A673 (cell line): ENCODE measurements around the gene AQP12B. TPM values are rescaled to one million over a fixed set of nuclear protein-coding genes. Genes with fewer than 3 reads are reported as not detected.

Source experiments
- BruUV-seq: library from RNA; stranded (reverse); fragments of 400-500 nt; replicated peaks from 2 replicates; lab custom pipeline; 2021; lab: Mats Ljungman, UMichigan
- CTCF ChIA-PET: fragments of 300-600 bp; sonication (Branson Sonifier 250); formaldehyde crosslinking; loops from one replicate; lab custom pipeline; 2022; ENCODE audit warnings: antibody characterized with exemption; lab: Charles Lee
- POLR2A ChIA-PET: fragments of 300-600 bp; sonication (Branson Sonifier 250); formaldehyde crosslinking; loops from one replicate; lab custom pipeline; 2022; ENCODE audit warnings: antibody characterized with exemption; ENCODE audit not compliant: low non-redundant PET; lab: Charles Lee
- DNase-seq: peaks from one replicate; pipeline ENCODE4 v3.0.0-alpha.2; 2015; ENCODE audit warnings: low spot score
- H3K27ac ChIP-seq: fragments of 200-600 bp; sonication (generic); 2 replicates; pipeline ENCODE4 v1.5.1; 2016; ENCODE audit warnings: mixed run types, low read depth, mild to moderate bottlenecking, mixed read lengths, antibody characterized with exemption, low read length; ENCODE audit not compliant: poor library complexity, severe bottlenecking
- H3K27me3 ChIP-seq: fragments of 200-600 bp; sonication (generic); replicated peaks from 2 replicates; pipeline ENCODE4 v1.6.1; 2017; ENCODE audit warnings: mixed run types, low read depth, mild to moderate bottlenecking, mixed read lengths, antibody characterized with exemption, low read length; ENCODE audit not compliant: insufficient read depth, poor library complexity
- H3K36me3 ChIP-seq: fragments of 200-600 bp; sonication (generic); 2 replicates; pipeline ENCODE4 v1.6.1; 2016; ENCODE audit warnings: mixed run types, mild to moderate bottlenecking, mixed read lengths, antibody characterized with exemption, low read length; ENCODE audit not compliant: insufficient read depth, poor library complexity, severe bottlenecking
- H3K4me1 ChIP-seq: fragments of 200-600 bp; sonication (generic); 2 replicates; pipeline ENCODE4 v1.6.1; 2017; ENCODE audit warnings: mixed run types, mild to moderate bottlenecking, mixed read lengths, antibody characterized with exemption, low read length; ENCODE audit not compliant: insufficient read depth, poor library complexity, severe bottlenecking
- H3K4me3 ChIP-seq: fragments of 200-600 bp; sonication (generic); 2 replicates; pipeline ENCODE4 v1.5.1; 2016; ENCODE audit warnings: low read depth, mixed run types, mild to moderate bottlenecking, mixed read lengths, low read length; ENCODE audit not compliant: poor library complexity, severe bottlenecking
- H3K9me3 ChIP-seq: fragments of 200-600 bp; sonication (generic); 2 replicates; pipeline ENCODE4 v1.6.1; 2016; ENCODE audit warnings: mixed run types, low read depth, mild to moderate bottlenecking, mixed read lengths, antibody characterized with exemption, low read length; ENCODE audit not compliant: poor library complexity, severe bottlenecking
- EZH2 ChIP-seq: fragments of 200-600 bp; sonication (generic); IDR thresholded peaks from 2 replicates; pipeline ENCODE4 v1.6.1; 2017; ENCODE audit warnings: borderline replicate concordance, low read depth, mild to moderate bottlenecking, mixed read lengths, antibody characterized with exemption, low read length; ENCODE audit not compliant: poor library complexity, severe bottlenecking
- intact Hi-C: fragments of 100-400 bp; cut with micrococcal nuclease; formaldehyde crosslinking; loops from one replicate; pipeline ENCODE4 v1.10.0; 2022; ENCODE audit not compliant: unreplicated experiment
- total RNA-seq: library from RNA; stranded (reverse); gene quantifications from 2 replicates; pipeline ENCODE4 v1.2.3, GENCODE V29; 2021
- TF ChIP-seq, protein P1 (sequence below): fragments of 300-800, 200-600 bp; sonication (generic); conservative IDR thresholded peaks from 2 replicates; pipeline ENCODE4 v1.5.1; 2017; ENCODE audit warnings: low read depth, mild to moderate bottlenecking, antibody characterized with exemption, low read length, moderate library complexity, mixed read lengths

AQP12B gene
- total RNA-seq, 1 experiment from 2014 or later: not detected

DNA sequence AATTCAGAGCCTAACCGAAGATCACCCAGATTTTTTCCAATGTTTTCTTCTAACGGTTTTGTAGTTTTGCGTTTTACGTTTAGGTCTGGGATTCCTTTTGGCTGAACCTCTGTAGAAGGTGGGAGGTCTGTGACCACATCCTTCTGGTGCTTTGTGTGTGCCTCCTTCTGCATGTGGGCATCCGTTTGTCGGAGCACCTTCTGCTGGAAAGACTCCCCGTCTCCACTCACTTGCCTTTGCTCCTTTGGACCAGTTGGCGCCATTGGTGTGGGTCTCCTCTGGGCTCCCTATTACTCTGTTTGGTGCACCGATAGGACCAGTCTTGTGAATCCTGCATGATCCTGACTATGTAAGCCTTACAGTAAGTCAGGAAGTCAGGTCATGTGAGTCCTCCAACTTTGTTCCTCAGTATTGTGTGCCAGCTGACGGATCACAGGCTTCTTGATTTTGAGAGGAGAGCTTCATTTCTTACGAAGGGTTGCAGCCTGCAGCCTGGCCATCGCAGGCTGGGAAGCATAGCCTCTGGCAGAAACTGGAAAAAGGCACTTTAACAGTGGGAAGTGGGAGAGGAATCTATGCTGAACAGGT is 22.6 kb upstream of the AQP12B start:
- intact Hi-C loops: no loop called here
- POLR2A ChIA-PET: no interaction called here
- CTCF ChIA-PET: no interaction called here
- Histone ChIP-seq H3K4me1 (no peaks in the 10 kb centered on the region), H3K27ac (no peak overlapping the region), H3K4me3 (no peak overlapping the region), H3K27me3 (no peaks in the 10 kb centered on the region), H3K9me3 (no peaks in the 10 kb centered on the region), H3K36me3 (no peaks in the 10 kb centered on the region)
- DNase-seq: no peak
- TF ChIP-seq, protein P1, sequence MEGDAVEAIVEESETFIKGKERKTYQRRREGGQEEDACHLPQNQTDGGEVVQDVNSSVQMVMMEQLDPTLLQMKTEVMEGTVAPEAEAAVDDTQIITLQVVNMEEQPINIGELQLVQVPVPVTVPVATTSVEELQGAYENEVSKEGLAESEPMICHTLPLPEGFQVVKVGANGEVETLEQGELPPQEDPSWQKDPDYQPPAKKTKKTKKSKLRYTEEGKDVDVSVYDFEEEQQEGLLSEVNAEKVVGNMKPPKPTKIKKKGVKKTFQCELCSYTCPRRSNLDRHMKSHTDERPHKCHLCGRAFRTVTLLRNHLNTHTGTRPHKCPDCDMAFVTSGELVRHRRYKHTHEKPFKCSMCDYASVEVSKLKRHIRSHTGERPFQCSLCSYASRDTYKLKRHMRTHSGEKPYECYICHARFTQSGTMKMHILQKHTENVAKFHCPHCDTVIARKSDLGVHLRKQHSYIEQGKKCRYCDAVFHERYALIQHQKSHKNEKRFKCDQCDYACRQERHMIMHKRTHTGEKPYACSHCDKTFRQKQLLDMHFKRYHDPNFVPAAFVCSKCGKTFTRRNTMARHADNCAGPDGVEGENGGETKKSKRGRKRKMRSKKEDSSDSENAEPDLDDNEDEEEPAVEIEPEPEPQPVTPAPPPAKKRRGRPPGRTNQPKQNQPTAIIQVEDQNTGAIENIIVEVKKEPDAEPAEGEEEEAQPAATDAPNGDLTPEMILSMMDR: no peak
- no peak for TF ChIP-seq EZH2
- no TSS peak for BruUV-seq

DNA sequence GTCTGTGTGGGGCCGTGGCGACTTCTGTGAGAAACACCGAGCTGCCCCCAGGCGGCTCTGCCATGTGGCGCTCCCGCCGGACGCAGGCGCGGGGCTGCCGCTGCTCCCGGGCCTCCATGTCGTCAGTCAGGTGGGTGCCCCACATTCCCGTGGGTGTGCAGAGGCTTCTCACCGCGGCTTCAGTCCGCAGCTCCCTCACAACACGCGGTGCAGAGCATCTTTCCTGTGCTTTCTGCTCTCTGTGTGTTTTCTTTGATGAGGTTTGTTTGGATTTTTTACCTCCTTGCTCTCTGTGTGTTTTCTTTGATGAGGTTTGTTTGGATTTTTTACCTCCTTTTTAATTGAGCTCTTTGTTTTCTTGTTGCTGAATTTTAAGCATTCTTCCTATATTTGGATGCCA is 22.0 kb upstream of the AQP12B start:
- CTCF ChIA-PET: no interaction called here
- Histone ChIP-seq H3K27ac (no peak overlapping the region), H3K36me3 (no peaks in the 10 kb centered on the region), H3K4me3 (no peak overlapping the region), H3K27me3 (no peaks in the 10 kb centered on the region), H3K4me1 (no peaks in the 10 kb centered on the region), H3K9me3 (no peaks in the 10 kb centered on the region)
- intact Hi-C loops: no loop called here
- POLR2A ChIA-PET: no interaction called here
- BruUV-seq: no TSS peak
- no peak for TF ChIP-seq EZH2
- TF ChIP-seq, protein P1: no peak
- DNase-seq: no peak

DNA sequence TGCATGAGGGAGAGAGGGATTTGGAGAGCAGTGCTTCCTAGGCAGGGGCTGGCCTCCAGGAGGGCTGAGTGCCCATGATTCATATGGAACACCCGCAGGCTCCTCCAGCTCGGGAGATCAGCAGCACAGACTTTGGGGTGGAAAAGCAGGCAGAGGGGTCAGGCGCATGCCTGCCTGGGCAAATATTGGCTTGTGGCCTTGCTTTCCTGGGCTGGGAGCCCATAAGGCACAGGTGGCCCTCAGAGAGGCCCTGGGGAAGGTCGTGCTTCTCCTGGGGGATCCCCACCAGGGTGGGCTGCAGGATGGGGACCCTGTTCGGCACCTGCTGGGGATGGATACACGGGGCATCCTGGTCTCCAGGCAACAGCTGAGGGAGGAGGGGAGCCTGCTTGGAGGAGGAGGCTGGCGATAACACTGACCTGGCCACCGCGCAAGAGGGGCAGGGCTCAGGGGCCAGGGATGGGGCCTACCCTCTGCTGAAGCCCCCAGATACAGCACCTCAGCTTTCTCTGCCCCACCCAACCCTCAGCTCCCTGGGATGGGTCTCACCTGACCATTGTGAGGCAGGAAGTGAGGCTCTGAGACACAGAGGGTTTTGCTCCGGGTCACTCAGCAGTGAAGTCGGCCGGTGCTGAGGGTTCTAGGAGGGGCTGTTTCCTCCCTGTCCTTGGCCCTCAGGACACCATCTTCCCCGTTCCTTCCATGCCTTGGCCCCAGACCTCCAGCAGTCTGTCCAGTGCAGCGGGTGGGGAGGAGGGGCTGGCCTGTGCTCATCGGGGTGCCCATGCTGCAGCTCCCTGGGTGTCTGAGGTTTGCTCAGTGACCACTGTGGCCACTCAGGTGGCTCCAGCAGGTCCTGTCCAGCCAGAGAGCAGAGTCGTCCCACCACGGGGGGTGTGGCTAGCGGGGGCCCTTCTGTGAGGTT is 21.0 kb upstream of the AQP12B start:
- no peak overlapping the region for H3K4me3 ChIP-seq
- intact Hi-C loops: no loop called here
- DNase-seq: no peak
- H3K36me3 ChIP-seq: no peaks in the 10 kb centered on the region
- H3K4me1 ChIP-seq: no peaks in the 10 kb centered on the region
- H3K27me3 ChIP-seq: no peaks in the 10 kb centered on the region
- ChIA-PET CTCF (no interaction called here), POLR2A (no interaction called here)
- no peak for TF ChIP-seq EZH2
- TF ChIP-seq, protein P1: no peak
- H3K9me3 ChIP-seq: no peaks in the 10 kb centered on the region
- no peak overlapping the region for H3K27ac ChIP-seq
- BruUV-seq: no TSS peak
